T-helper 2 cell treated with Interferon-gamma antibody and Interleukin-4, amounts not matched to agents 5 μg/mL and 100 μg/mL, for 36 hours (primary cell): Measurements from ENCODE around the gene SPRING1.

Experiments used
- DNase-seq: peaks from one replicate; pipeline ENCODE4 v3.0.0; 2021; ENCODE audit warnings: low spot score
- H3K27ac Mint-ChIP-seq: one replicate; pipeline ENCODE4 v1.8.0; 2021; ENCODE audit warnings: mild to moderate bottlenecking, mixed read lengths
- H3K27me3 Mint-ChIP-seq: one replicate; pipeline ENCODE4 v1.8.0; 2021; ENCODE audit warnings: low read depth, mixed read lengths
- H3K36me3 Mint-ChIP-seq: one replicate; pipeline ENCODE4 v1.8.0; 2021; ENCODE audit warnings: low read depth, mixed read lengths
- H3K4me1 Mint-ChIP-seq: one replicate; pipeline ENCODE4 v1.8.0; 2021; ENCODE audit warnings: low read depth, mixed read lengths
- H3K4me3 Mint-ChIP-seq: one replicate; pipeline ENCODE4 v1.8.0; 2022; ENCODE audit warnings: mild to moderate bottlenecking, moderate library complexity, mixed read lengths
- H3K9me3 Mint-ChIP-seq: one replicate; pipeline ENCODE4 v1.8.0; 2021; ENCODE audit warnings: mixed read lengths

The SPRING1 gene, protein sequence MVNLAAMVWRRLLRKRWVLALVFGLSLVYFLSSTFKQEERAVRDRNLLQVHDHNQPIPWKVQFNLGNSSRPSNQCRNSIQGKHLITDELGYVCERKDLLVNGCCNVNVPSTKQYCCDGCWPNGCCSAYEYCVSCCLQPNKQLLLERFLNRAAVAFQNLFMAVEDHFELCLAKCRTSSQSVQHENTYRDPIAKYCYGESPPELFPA

DNA sequence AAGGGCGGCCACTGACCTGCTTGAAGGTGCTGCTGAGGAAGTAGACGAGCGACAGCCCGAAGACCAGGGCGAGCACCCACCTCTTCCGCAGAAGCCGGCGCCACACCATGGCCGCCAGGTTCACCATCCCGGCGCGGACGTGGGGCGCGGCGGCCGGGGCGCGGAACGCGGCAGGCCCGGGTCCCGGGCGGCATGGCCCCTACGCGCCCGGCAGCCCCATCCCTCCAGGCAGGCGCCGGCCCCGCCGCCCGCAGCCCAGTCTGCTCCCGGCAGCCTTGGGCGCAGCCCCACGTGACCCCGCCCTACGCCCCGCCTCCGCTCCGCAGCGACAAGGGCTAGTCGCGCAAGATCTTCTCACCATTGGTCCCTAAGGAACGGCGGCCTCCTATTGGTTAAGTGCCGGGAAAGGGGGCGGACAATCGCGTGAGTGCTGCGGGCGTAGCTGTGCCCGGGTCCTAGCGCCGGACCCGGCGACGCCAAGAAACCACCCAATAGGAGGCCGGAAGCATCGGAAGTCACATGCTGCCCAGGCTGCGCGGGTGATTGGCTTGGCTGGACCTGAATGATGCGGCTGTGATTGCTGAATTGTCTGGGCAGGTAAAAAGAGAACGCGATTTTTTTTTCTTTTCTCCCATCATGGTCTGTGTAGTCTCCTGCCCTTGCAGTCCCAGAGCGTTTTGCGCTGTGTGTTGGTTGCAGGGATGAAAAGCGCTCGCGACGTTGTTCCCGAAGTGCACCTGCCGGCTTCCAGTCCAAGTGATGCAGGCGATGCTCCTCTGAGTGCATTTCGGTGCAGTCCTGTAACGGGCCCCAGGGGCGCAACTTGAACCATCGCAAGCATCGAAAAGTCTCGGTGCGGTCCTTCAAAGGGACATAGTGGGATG lies at the start of gene SPRING1, which contains the start of gene RNFT2:
Gene SPRING1, minus strand, starts transcription at position 296 of the 884 bp plus-strand sequence. Its CDS starts 169 bp downstream, at position 127.
Gene RNFT2, plus strand, starts transcription at position 542 of the 884 bp plus-strand sequence. CDS start 2,183 bp downstream, outside the sequence.
- Mint-ChIP-seq H3K9me3 (no peaks in the 10 kb centered on the region), H3K36me3 (peaks cover 12% of the 10 kb centered on the region), H3K4me1 (peaks cover 19% of the 10 kb centered on the region), H3K27ac (peak within 1 kb of the TSS; percentile 87), H3K27me3 (no peaks in the 10 kb centered on the region), H3K4me3 (peak within 1 kb of the TSS; percentile 96)
- peak; percentile 99 for DNase-seq

DNA sequence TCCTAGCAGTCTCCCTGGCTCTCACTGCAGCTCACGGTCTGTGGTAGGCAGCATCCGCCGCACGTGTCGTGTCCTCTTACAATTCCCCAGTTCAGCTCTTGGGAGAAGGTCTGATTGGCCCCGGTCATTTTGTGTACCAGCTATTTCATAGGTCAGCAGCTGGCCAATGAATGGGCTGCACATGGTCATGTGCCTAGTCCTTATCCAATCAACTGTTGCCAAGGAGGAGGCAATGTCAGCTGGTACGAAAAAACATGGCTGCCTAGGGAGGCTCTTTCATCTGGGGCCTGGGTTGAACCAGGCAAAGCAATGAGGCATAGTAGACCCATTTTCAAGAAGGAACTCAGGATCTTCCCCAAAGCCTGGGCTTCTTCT lies 46.4 kb upstream of the SPRING1 start:
- Mint-ChIP-seq H3K4me1 (no peaks in the 10 kb centered on the region), H3K27ac (no peak overlapping the region), H3K27me3 (no peaks in the 10 kb centered on the region), H3K9me3 (no peaks in the 10 kb centered on the region), H3K36me3 (no peaks in the 10 kb centered on the region), H3K4me3 (no peak overlapping the region)
- no peak for DNase-seq

DNA sequence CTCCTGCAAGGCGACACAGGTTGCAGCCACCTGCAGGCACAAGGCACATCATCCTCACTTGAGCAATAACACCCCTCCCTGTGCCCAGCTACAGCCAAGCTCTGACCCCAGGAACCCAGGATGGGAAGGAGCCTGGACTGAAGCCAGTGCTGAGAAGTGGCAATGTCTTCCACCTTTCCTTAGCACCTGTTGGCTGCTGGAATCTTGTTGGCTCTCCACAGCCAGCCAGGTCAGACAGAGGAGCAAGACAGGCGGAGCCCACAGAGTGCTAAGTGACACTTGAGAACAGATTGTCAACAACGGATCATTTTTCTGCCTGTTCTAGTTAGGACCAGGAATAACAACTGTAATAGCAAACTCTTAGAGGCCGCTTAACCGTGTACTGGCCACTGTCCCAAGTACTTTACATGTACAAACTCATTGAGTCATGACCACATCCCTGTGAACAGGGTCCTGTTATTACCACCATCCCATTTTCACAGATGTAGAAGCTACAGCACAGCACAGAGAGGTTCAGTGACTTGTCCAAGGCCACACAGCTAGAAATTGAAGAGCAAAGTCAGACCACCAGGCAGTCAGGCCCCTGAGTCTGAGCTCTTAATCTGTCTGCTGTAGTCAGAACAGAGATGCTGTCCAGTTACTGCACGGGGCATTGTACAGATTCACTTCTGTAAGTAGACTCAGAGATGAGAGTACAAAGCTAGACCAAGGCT lies 45.8 kb upstream of the SPRING1 start:
- H3K27me3 Mint-ChIP-seq, result no peaks in the 10 kb centered on the region
- DNase-seq, result no peak
- H3K36me3 Mint-ChIP-seq, result no peaks in the 10 kb centered on the region
- H3K4me3 Mint-ChIP-seq, result no peak overlapping the region
- H3K4me1 Mint-ChIP-seq, result no peaks in the 10 kb centered on the region
- no peaks in the 10 kb centered on the region for H3K9me3 Mint-ChIP-seq
- no peak overlapping the region for H3K27ac Mint-ChIP-seq

DNA sequence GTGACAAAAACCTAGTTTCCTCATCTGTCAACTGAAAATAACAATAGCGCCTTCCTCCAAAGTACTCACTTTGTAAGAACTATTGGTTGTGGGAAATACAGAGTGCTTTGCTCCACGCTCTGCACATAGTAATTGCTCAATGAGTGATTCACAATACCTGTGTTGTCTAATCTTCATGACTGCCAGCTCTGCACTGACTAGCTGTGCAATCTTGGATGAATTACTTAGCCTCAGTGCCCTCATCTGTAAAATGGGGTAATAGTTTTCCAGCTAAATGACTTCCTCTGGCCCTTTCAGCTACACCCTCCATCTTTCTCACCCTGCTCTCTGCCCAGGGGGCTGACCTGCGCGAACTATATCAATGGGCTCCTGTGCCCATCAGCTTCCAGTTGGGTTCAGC lies 43.1 kb upstream of the SPRING1 start:
- H3K36me3 Mint-ChIP-seq, result no peaks in the 10 kb centered on the region
- DNase-seq, result no peak
- no peaks in the 10 kb centered on the region for H3K27me3 Mint-ChIP-seq
- no peak overlapping the region for H3K4me3 Mint-ChIP-seq
- no peaks in the 10 kb centered on the region for H3K9me3 Mint-ChIP-seq
- H3K27ac Mint-ChIP-seq, result no peak overlapping the region
- H3K4me1 Mint-ChIP-seq, result no peaks in the 10 kb centered on the region

DNA sequence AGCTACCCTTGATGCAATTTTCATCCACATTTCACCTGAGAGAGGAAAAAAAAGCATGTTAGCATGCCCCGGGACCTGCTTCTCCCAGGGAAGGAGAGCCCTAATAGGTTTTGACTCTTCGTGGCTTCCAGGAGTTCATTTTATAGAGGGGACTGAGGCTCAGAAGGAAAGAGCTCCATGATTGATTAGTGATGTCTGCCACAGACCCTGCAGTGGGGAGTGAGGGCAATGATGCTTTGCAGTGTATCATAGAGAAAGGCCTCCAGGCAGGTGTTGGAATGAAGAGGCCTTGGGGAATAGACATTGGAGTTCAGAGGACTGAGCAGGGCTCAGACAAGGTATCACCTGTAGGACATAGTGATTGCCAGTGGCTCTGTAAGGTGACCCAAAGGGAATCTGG lies 41.7 kb upstream of the SPRING1 start:
- no peak overlapping the region for H3K27ac Mint-ChIP-seq
- H3K4me1 Mint-ChIP-seq, result no peaks in the 10 kb centered on the region
- H3K4me3 Mint-ChIP-seq, result no peak overlapping the region
- H3K9me3 Mint-ChIP-seq, result no peaks in the 10 kb centered on the region
- DNase-seq, result no peak
- no peaks in the 10 kb centered on the region for H3K36me3 Mint-ChIP-seq
- no peaks in the 10 kb centered on the region for H3K27me3 Mint-ChIP-seq

DNA sequence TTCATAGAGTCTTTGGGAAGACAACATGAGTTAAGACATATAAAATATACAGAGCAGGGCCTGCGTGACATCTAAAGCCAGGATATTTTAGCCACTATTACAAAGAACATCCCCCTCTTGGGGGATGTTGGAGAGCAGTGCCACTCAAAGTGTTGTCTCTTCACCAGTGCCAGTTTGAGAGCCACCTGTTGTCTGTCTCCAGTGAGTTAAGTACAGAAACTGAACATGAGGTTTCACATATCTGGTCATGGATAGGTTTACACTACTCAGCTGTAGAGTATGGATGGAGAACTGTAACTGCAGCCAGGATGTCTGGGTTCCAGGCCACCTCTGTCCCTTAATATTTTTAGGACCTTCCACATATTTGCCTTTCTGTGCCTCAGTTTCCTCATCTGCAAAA lies 39.4 kb upstream of the SPRING1 start:
- DNase-seq, result no peak
- Mint-ChIP-seq H3K27ac (no peak overlapping the region), H3K36me3 (no peaks in the 10 kb centered on the region), H3K27me3 (no peaks in the 10 kb centered on the region), H3K9me3 (no peaks in the 10 kb centered on the region), H3K4me1 (no peaks in the 10 kb centered on the region), H3K4me3 (no peak overlapping the region)

DNA sequence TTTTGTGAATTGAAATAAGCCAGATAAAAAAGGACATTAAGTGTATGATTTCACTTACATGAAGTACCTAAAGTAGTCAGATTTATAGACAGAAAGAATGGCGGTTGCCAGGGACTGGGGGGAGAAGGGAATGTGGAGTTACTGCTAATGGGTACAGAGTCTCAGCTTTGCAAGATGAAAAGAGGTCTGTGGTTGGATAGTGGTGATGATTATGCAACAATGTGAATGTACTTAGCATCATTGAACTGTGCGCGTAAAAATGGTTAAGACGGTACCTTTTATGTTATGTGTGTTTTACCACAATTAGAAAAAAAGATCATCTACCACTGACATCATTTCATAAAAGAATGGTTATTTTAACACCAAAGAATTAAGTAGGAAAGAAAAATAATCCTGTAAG lies 36.2 kb upstream of the SPRING1 start:
- Mint-ChIP-seq H3K27ac (no peak overlapping the region), H3K4me3 (no peak overlapping the region), H3K9me3 (no peaks in the 10 kb centered on the region), H3K36me3 (no peaks in the 10 kb centered on the region), H3K27me3 (no peaks in the 10 kb centered on the region), H3K4me1 (no peaks in the 10 kb centered on the region)
- no peak for DNase-seq

DNA sequence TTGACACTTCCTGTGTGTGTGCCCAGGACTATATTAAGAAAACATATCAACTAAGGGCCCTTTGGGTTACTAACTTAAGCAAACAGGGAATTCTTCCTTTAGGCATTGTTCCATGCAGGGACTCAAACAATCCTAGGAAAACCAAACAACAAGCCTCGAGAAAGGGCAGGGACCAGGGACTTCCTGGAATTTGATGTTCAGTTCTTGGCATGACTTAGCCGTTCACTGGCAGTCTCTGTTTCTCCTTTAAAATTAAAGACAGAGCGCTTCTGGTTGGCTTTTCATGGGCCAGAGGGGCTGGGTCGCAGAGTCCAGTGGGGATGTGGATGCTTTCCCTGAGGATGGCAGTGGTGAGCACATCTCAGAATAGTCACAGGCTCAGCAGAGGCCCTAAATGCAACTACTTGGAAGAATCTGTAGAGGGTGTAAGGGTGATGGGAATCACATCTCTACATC lies 35.4 kb upstream of the SPRING1 start:
- Mint-ChIP-seq H3K27ac (no peak overlapping the region), H3K4me3 (no peak overlapping the region), H3K27me3 (no peaks in the 10 kb centered on the region), H3K36me3 (no peaks in the 10 kb centered on the region), H3K9me3 (no peaks in the 10 kb centered on the region), H3K4me1 (no peaks in the 10 kb centered on the region)
- no peak for DNase-seq

DNA sequence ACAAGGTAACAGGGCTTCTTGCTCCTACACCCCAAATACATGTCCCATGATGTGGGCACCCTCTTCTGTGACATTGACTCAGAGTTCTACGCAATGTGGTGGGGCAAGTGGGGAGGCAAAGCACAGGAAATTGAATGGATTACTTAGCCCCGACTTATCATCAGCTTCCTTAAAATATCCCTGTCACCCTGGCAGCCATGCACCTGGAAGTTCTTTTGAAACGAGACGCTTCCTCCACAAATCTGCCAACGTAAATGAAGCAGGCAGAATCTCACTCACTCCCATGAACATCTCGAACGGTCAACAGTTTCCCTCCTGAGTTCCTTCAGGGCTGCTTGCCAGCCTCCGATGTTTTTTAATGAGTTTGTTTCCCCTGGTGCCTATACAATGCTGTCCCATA lies 33.8 kb upstream of the SPRING1 start:
- no peaks in the 10 kb centered on the region for H3K4me1 Mint-ChIP-seq
- H3K27ac Mint-ChIP-seq, result no peak overlapping the region

DNA sequence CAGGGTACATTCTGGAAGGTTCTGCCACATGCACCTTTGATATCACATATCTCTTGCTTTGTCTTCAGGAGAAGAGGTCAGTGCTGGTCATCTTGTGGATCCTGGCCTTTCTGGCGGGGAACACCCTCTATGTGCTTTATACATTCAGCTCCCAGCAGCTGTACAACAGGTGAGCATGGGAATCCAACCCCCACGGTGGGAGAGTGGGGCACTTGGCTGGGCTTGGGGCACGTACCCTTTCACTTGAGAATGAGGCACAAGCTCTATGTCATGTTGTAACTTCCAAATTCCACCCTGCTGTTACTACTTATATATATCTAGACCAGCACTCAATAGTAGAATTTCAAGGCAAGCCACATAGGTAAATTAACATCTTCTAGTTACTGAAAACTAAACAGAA lies 28.9 kb upstream of the SPRING1 start:
- Mint-ChIP-seq H3K4me1 (no peaks in the 10 kb centered on the region), H3K27ac (no peak overlapping the region), H3K9me3 (no peaks in the 10 kb centered on the region), H3K4me3 (no peak overlapping the region), H3K27me3 (no peaks in the 10 kb centered on the region), H3K36me3 (no peaks in the 10 kb centered on the region)
- no peak for DNase-seq

More for the DNA sequence above, 33.8 kb upstream of the SPRING1 start:
- Mint-ChIP-seq H3K36me3 (no peaks in the 10 kb centered on the region), H3K4me3 (no peak overlapping the region), H3K27me3 (no peaks in the 10 kb centered on the region), H3K9me3 (no peaks in the 10 kb centered on the region)
- no peak for DNase-seq

DNA sequence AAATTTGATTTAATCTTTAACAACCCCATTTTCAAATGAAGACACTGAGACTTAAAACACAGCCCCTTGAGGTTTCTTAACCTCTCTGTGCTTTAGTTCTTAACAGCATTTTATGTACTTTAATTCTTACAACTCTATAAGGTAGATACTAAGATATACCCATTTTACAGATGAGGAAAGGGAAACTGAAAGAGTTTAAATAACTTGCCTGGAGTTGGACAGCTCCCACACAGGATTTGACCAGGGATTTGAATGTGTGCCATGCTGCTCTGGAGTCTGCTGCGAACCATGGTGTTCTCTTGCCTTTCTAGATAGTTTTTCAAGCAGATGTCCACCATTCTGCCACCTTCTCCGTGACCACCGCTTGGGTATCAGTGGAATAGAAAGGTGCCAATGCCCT lies 28.4 kb upstream of the SPRING1 start:
- Mint-ChIP-seq H3K4me1 (no peaks in the 10 kb centered on the region), H3K4me3 (no peak overlapping the region), H3K27me3 (no peaks in the 10 kb centered on the region), H3K36me3 (no peaks in the 10 kb centered on the region), H3K9me3 (no peaks in the 10 kb centered on the region), H3K27ac (no peak overlapping the region)
- DNase-seq, result no peak

DNA sequence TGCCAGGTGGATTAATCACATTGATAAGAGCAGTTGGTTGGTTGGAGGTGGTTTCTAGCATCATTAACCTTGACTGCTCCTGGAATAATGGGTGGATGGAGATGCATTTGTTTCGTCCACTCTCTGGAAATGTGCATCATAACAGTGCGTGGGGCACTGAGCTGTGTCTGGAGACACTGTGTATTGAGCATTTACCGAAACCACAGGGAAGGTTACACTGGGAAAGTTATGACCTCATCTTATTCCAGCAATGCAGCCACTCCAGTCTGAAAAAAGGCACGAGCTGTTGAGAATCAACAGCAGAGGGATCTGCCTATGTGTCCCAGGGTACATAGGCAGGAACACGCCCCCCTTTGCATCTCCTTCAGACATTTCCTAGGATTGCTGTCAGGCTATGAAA lies 27.4 kb upstream of the SPRING1 start:
- Mint-ChIP-seq H3K36me3 (no peaks in the 10 kb centered on the region), H3K9me3 (no peaks in the 10 kb centered on the region), H3K27ac (no peak overlapping the region), H3K4me3 (no peak overlapping the region), H3K27me3 (no peaks in the 10 kb centered on the region), H3K4me1 (no peaks in the 10 kb centered on the region)
- DNase-seq, result no peak

DNA sequence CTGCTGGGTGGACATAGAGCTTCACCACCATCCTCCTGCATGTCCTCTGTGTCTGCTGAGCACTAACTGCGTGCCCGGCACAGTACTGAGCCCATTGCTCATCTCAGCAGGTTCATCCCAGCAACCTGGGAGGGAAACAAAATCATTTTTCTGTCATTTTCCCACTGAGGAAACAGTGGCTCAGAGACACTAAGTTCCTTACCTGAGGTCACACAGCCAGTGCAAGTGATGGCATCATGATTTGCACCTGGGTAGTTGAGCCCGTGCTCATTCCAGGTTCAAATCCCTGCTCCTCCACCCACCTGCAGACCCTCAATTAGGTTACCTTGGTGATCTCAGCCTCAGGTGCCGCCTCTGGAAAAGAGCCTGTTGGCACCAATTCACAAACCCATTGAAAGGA lies 23.6 kb upstream of the SPRING1 start:
- Mint-ChIP-seq H3K4me3 (no peak overlapping the region), H3K4me1 (peaks cover 17% of the 10 kb centered on the region), H3K27me3 (no peaks in the 10 kb centered on the region), H3K27ac (no peak overlapping the region), H3K9me3 (no peaks in the 10 kb centered on the region), H3K36me3 (no peaks in the 10 kb centered on the region)
- no peak for DNase-seq

DNA sequence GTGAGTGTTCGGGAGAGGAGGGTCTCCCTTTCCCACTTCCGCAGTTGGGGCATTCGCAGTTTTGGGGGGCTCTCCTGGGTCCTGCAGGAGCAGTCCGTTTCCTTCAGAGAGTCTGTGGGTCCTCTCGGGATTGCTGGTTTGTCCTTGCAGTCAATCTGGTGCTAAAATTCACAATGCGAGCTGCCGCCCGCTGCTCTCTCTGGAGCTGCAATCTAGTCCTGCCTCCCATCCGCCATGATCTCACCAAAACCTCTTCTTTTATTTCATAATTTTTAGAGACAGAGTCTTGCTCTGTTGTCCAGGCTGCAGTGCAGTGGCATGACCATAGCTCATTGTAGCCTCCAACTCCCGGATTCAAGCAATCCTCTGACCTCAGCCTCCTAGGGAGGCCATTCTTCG lies 22.8 kb upstream of the SPRING1 start:
- H3K4me3 Mint-ChIP-seq, result peak overlapping the region; percentile 73
- no peak for DNase-seq
- no peaks in the 10 kb centered on the region for H3K36me3 Mint-ChIP-seq
- no peak overlapping the region for H3K27ac Mint-ChIP-seq
- no peaks in the 10 kb centered on the region for H3K27me3 Mint-ChIP-seq
- H3K9me3 Mint-ChIP-seq, result no peaks in the 10 kb centered on the region
- peaks cover 17% of the 10 kb centered on the region for H3K4me1 Mint-ChIP-seq
